Caco-2 (cell line): ENCODE measurements around the gene HIVEP1. TPM values are rescaled to one million over a fixed set of nuclear protein-coding genes. Genes with fewer than 3 reads are reported as not detected.

Experiments used
- BruUV-seq: library from RNA; stranded (reverse); fragments of 400-500 nt; replicated peaks from 2 replicates; lab custom pipeline; 2021; lab: Mats Ljungman, UMichigan
- CTCF ChIA-PET: fragments of 300-600 bp; sonication (Branson Sonifier 250); formaldehyde crosslinking; loops from one replicate; lab custom pipeline; 2022; ENCODE audit warnings: antibody characterized with exemption; lab: Charles Lee
- POLR2A ChIA-PET: fragments of 300-600 bp; sonication (Branson Sonifier 250); formaldehyde crosslinking; loops from one replicate; lab custom pipeline; 2022; ENCODE audit warnings: antibody characterized with exemption; lab: Charles Lee
- DNase-seq, 2 experiments: peaks; one replicate each; pipeline versions ENCODE4 v3.0.0 to v3.0.0-alpha.2; 2020 to 2022
- H3K27me3 ChIP-seq: replicated peaks from 2 replicates; pipeline ENCODE4 v1.6.0; 2011; ENCODE audit warnings: low read length; ENCODE audit not compliant: control insufficient read depth, insufficient read depth
- H3K36me3 ChIP-seq: 2 replicates; pipeline ENCODE4 v1.5.1; 2011; ENCODE audit warnings: low read length; ENCODE audit not compliant: control insufficient read depth, insufficient read depth
- H3K4me1 ChIP-seq: fragments of 250-450 bp; sonication (Bioruptor Pico); 2 replicates; pipeline ENCODE4 v1.5.1; 2020; ENCODE audit warnings: mild to moderate bottlenecking
- H3K4me3 ChIP-seq: 2 replicates; pipeline ENCODE4 v1.5.1; 2011; ENCODE audit warnings: low read depth, mild to moderate bottlenecking, control low read depth, low read length
- H3K9me3 ChIP-seq: fragments of 250-450 bp; sonication (Bioruptor Pico); 2 replicates; pipeline ENCODE4 v1.5.1; 2020; ENCODE audit warnings: mild to moderate bottlenecking, moderate library complexity
- H3K27ac Mint-ChIP-seq: one replicate; pipeline ENCODE4 v1.8.0; 2022; ENCODE audit warnings: mixed read lengths; ENCODE audit not compliant: unreplicated experiment
- H3K27me3 Mint-ChIP-seq: one replicate; pipeline ENCODE4 v1.8.0; 2022; ENCODE audit warnings: mixed read lengths; ENCODE audit not compliant: insufficient read depth, unreplicated experiment
- H3K36me3 Mint-ChIP-seq: one replicate; pipeline ENCODE4 v1.8.0; 2022; ENCODE audit warnings: mild to moderate bottlenecking, mixed read lengths; ENCODE audit not compliant: insufficient read depth, unreplicated experiment
- H3K4me1 Mint-ChIP-seq: one replicate; pipeline ENCODE4 v1.8.0; 2022; ENCODE audit warnings: low read depth, mixed read lengths; ENCODE audit not compliant: unreplicated experiment
- H3K4me3 Mint-ChIP-seq: one replicate; pipeline ENCODE4 v1.8.0; 2022; ENCODE audit warnings: mild to moderate bottlenecking, moderate library complexity, mixed read lengths; ENCODE audit not compliant: unreplicated experiment
- H3K9me3 Mint-ChIP-seq: one replicate; pipeline ENCODE4 v1.8.0; 2022; ENCODE audit warnings: mixed read lengths; ENCODE audit not compliant: unreplicated experiment
- CTCF ChIP-seq, 2 experiments: fragments of 200-600 bp in 1 of 2; IDR thresholded peaks; 1 replicate in 1 of 2; 2 replicates in 1 of 2; pipeline versions ENCODE4 v1.5.1 to v1.8.0; 2011 to 2022; ENCODE audit warnings: antibody characterized with exemption in 1 of 2, control low read depth in 1 of 2, inconsistent platforms in 1 of 2, low read depth in 1 of 2, low read length in 1 of 2, mild to moderate bottlenecking in 1 of 2, moderate library complexity in 1 of 2; ENCODE audit not compliant: insufficient read depth in 1 of 2, severe bottlenecking in 1 of 2, unreplicated experiment in 1 of 2
- intact Hi-C: fragments of 100-400 bp; cut with micrococcal nuclease; formaldehyde crosslinking; loops from one replicate; pipeline ENCODE4 v1.10.0; 2022; ENCODE audit not compliant: unreplicated experiment
- total RNA-seq: library from RNA; stranded (reverse); gene quantifications from 2 replicates; pipeline ENCODE4 v1.2.3, GENCODE V29; 2022

The HIVEP1 gene
- total RNA-seq, 1 experiment from 2014 or later = 22.8 TPM

GRCh38 chr6:11965499-11965898 lies 46.6 kb upstream of the HIVEP1 start:
- CTCF ChIA-PET = no interaction called here
- H3K4me1 ChIP-seq = no peaks in the 10 kb centered on the region
- no peak for TF ChIP-seq CTCF (IDR thresholded peaks at IDR 0.05; ENCODE audit: insufficient read depth in 1 of 2, low read depth in 1 of 2, low read length in 1 of 2, severe bottlenecking in 1 of 2, unreplicated experiment in 1 of 2)
- DNase-seq = no peak
- intact Hi-C loops = no loop called here
- H3K4me3 ChIP-seq = no peak overlapping the region
- no peak overlapping the region for H3K27ac Mint-ChIP-seq
- no peaks in the 10 kb centered on the region for H3K9me3 ChIP-seq
- no TSS peak for BruUV-seq
- H3K9me3 Mint-ChIP-seq = peaks cover 20% of the 10 kb centered on the region
- no peaks in the 10 kb centered on the region for H3K27me3 ChIP-seq
- H3K4me3 Mint-ChIP-seq = no peak overlapping the region
- POLR2A ChIA-PET = no interaction called here
- no peaks in the 10 kb centered on the region for H3K27me3 Mint-ChIP-seq
- H3K4me1 Mint-ChIP-seq = no peaks in the 10 kb centered on the region
- no peaks in the 10 kb centered on the region for H3K36me3 ChIP-seq
- H3K36me3 Mint-ChIP-seq = no peaks in the 10 kb centered on the region

- TF ChIP-seq CTCF (IDR thresholded peaks at IDR 0.05; ENCODE audit: insufficient read depth in 1 of 2, low read depth in 1 of 2, low read length in 1 of 2, severe bottlenecking in 1 of 2, unreplicated experiment in 1 of 2) = no peak
- CTCF ChIA-PET = no interaction called here
- DNase-seq = no peak
- Histone ChIP-seq H3K9me3 (no peaks in the 10 kb centered on the region), H3K4me1 (no peaks in the 10 kb centered on the region), H3K4me3 (no peak overlapping the region), H3K36me3 (no peaks in the 10 kb centered on the region), H3K27me3 (no peaks in the 10 kb centered on the region)
- H3K4me3 Mint-ChIP-seq = no peak overlapping the region
- no peaks in the 10 kb centered on the region for H3K27me3 Mint-ChIP-seq
- no peaks in the 10 kb centered on the region for H3K4me1 Mint-ChIP-seq
- no peak overlapping the region for H3K27ac Mint-ChIP-seq
- H3K36me3 Mint-ChIP-seq = no peaks in the 10 kb centered on the region
- POLR2A ChIA-PET = no interaction called here
- no TSS peak for BruUV-seq
- intact Hi-C loops = no loop called here
- H3K9me3 Mint-ChIP-seq = peaks cover 20% of the 10 kb centered on the region
These were observed 43.8 kb upstream of the HIVEP1 start for GRCh38 chr6:11968241-11968806.

- Mint-ChIP-seq H3K27ac (no peak overlapping the region), H3K9me3 (peaks cover 15% of the 10 kb centered on the region), H3K27me3 (no peaks in the 10 kb centered on the region), H3K4me3 (no peak overlapping the region), H3K4me1 (no peaks in the 10 kb centered on the region), H3K36me3 (no peaks in the 10 kb centered on the region)
- TF ChIP-seq CTCF (IDR thresholded peaks at IDR 0.05; ENCODE audit: insufficient read depth in 1 of 2, low read depth in 1 of 2, low read length in 1 of 2, severe bottlenecking in 1 of 2, unreplicated experiment in 1 of 2) = no peak
- no peak for DNase-seq
- Histone ChIP-seq H3K27me3 (no peaks in the 10 kb centered on the region), H3K4me1 (no peaks in the 10 kb centered on the region), H3K9me3 (no peaks in the 10 kb centered on the region), H3K36me3 (no peaks in the 10 kb centered on the region), H3K4me3 (no peak overlapping the region)
- ChIA-PET POLR2A (no interaction called here), CTCF (no interaction called here)
- intact Hi-C loops = no loop called here
- no TSS peak for BruUV-seq
These were observed 43.0 kb upstream of the HIVEP1 start for GRCh38 chr6:11969092-11969491.
